Ishikawa (cell line): Measurements from ENCODE around the gene PLCB1.

ENCODE experiments used
- CEBPB ChIP-seq: IDR thresholded peaks from 2 replicates; pipeline ENCODE4 v1.6.1; 2012
- CREB1 ChIP-seq: IDR thresholded peaks from 2 replicates; pipeline ENCODE4 v1.6.1; 2012; ENCODE audit warnings: low read depth
- EGR1 ChIP-seq: IDR thresholded peaks from 2 replicates; pipeline ENCODE4 v1.6.1; 2012
- EP300 ChIP-seq: IDR thresholded peaks from 2 replicates; pipeline ENCODE4 v1.6.1; 2012; ENCODE audit warnings: borderline replicate concordance
- FOXM1 ChIP-seq: IDR thresholded peaks from 2 replicates; pipeline ENCODE4 v1.6.1; 2012; ENCODE audit warnings: low read depth, borderline replicate concordance
- MAX ChIP-seq: IDR thresholded peaks from 2 replicates; pipeline ENCODE4 v1.6.1; 2012
- NFIC ChIP-seq: IDR thresholded peaks from 2 replicates; pipeline ENCODE4 v1.6.1; 2012
- RAD21 ChIP-seq: IDR thresholded peaks from 2 replicates; pipeline ENCODE4 v1.6.1; 2012; ENCODE audit warnings: low read depth
- REST ChIP-seq: IDR thresholded peaks from 2 replicates; pipeline ENCODE4 v1.6.1; 2012; ENCODE audit warnings: low read depth, mild to moderate bottlenecking
- TAF1 ChIP-seq: IDR thresholded peaks from 2 replicates; pipeline ENCODE4 v1.6.1; 2012; ENCODE audit warnings: low read depth, mild to moderate bottlenecking
- TCF12 ChIP-seq: IDR thresholded peaks from 2 replicates; pipeline ENCODE4 v1.6.1; 2012; ENCODE audit warnings: low read depth
- TEAD4 ChIP-seq: IDR thresholded peaks from 2 replicates; pipeline ENCODE4 v1.6.1; 2012
- USF1 ChIP-seq: IDR thresholded peaks from 2 replicates; pipeline ENCODE4 v1.6.1; 2012
- YY1 ChIP-seq: IDR thresholded peaks from 2 replicates; pipeline ENCODE4 v1.6.1; 2012; ENCODE audit warnings: low read depth
- ZBTB7A ChIP-seq: IDR thresholded peaks from 2 replicates; pipeline ENCODE4 v1.6.1; 2012; ENCODE audit warnings: low read depth

Gene PLCB1

DNA sequence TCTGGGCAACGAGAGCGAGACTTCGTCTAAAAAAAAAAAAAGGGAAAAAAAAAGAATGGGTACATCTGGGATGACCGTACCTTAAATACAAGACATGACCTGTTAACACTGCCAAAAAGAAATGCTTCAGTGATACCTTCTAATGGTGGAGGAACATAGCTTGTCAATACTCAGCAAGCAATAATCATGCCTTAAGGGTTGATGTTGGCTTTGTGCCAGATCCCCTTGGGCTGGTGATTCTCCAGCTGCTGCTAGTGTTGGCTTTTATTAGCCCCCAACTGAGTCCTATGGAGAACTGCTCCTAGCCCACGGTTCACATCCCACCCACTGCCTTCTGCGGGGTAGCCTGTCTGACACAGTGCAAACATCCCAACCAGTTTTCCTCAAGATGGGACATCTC is 134.9 kb downstream of the PLCB1 start:
- TF ChIP-seq USF1, result no peak
- TF ChIP-seq REST, result no peak
- no peak for TF ChIP-seq RAD21
- no peak for TF ChIP-seq CREB1
- no peak for TF ChIP-seq MAX
- TF ChIP-seq EGR1, result no peak
- no peak for TF ChIP-seq TEAD4
- no peak for TF ChIP-seq EP300
- no peak for TF ChIP-seq FOXM1
- TF ChIP-seq YY1, result no peak

DNA sequence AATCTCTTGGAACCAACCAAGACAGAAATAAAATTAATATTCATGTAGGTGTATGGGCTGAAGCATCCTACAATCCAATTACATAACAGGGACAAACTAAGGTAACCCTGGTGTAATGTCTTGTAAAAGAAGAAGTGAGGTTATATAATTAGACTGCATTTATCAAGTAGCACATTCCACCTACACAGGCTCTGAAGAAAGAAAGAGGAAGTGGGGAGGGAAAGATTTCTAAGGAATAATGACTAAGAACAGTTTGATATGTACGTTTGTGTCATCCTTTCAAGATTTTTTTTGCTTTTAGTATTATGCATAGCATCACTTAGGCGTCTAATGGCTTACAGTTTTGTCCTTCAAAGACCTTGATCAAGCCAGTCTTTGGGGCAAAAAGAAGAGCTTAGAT is 139.7 kb downstream of the PLCB1 start:
- no peak for TF ChIP-seq ZBTB7A
- TF ChIP-seq EP300, result no peak
- no peak for TF ChIP-seq YY1

DNA sequence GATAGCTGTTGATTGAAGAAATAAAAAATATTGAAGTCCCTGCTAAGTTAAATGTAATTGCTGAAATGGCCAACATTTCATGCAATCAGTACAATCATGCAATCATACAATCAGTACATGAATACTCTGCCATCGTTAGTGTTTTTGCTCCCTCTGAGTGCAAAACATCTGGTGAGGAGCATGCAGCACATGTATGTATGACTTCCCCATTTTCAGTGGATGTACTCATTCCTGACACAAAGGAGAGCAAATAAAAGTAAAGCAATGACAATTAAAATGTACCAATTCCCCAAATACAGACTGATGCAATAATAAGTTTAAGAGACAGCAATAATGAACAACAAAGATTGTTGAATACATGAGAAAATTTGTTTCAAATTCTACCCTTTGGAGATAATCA is 140.7 kb downstream of the PLCB1 start:
- TF ChIP-seq NFIC, result no peak
- no peak for TF ChIP-seq TEAD4

DNA sequence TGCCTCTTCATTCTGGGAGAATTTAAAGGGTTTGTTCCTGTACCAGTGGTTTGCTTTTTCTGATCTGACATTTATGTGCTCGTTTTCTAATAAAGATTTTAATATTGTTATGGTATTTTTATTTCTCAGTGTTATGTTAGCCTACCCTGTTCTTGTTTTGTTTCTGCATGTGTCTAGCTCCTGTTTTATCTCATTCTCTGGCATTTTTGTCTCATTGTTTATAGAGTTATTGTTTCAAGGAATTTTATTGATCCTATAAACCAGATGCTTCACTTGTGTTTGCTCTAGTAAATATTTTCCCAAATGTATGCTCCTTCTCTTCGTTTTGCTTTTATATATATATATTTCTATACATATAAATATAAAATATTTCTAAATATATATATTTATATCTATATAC is 152.8 kb downstream of the PLCB1 start:
- TF ChIP-seq EP300 (no peak), ZBTB7A (no peak), FOXM1 (no peak), YY1 (no peak), REST (no peak), TAF1 (no peak), TCF12 (no peak), RAD21 (no peak), TEAD4 (no peak), MAX (no peak), EGR1 (no peak), NFIC (no peak), USF1 (no peak), CREB1 (no peak), CEBPB (no peak)

- TF ChIP-seq YY1, result no peak
- no peak for TF ChIP-seq TEAD4
- TF ChIP-seq REST, result no peak
- no peak for TF ChIP-seq EGR1
- TF ChIP-seq RAD21, result no peak
- TF ChIP-seq TAF1, result no peak
- no peak for TF ChIP-seq EP300
- no peak for TF ChIP-seq CEBPB
- TF ChIP-seq ZBTB7A, result no peak
- TF ChIP-seq MAX, result no peak
- no peak for TF ChIP-seq CREB1
- no peak for TF ChIP-seq FOXM1
- no peak for TF ChIP-seq TCF12
- TF ChIP-seq NFIC, result no peak
- no peak for TF ChIP-seq USF1
Measured at GRCh38 chr20:8287340-8287739, 155.3 kb downstream of the PLCB1 start.
